ENCODE data around the gene SUSD6.

DNA sequence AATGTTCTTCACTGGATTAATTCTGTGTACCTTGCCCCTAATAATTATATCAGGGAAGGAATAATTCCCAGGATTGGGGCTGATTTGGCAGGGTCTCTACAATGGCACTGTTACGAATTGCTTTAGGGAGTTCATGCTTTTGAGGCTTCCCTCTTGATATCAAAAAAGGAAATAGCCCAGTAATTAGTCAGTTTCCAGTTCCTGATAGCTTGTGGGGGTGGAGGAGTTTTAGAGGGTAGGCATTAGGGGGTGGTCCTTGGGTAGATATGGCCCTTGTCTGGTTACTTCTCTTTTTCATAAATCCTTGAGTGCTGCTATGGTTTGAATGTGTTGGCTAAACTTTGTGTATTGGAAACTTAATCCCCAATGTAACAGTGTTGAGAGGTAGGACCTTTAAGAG lies 149.4 kb downstream of the SUSD6 start:
- TF ChIP-seq POLR2A (IDR thresholded peaks at IDR 0.05): no peak
- TF ChIP-seq, protein P1, sequence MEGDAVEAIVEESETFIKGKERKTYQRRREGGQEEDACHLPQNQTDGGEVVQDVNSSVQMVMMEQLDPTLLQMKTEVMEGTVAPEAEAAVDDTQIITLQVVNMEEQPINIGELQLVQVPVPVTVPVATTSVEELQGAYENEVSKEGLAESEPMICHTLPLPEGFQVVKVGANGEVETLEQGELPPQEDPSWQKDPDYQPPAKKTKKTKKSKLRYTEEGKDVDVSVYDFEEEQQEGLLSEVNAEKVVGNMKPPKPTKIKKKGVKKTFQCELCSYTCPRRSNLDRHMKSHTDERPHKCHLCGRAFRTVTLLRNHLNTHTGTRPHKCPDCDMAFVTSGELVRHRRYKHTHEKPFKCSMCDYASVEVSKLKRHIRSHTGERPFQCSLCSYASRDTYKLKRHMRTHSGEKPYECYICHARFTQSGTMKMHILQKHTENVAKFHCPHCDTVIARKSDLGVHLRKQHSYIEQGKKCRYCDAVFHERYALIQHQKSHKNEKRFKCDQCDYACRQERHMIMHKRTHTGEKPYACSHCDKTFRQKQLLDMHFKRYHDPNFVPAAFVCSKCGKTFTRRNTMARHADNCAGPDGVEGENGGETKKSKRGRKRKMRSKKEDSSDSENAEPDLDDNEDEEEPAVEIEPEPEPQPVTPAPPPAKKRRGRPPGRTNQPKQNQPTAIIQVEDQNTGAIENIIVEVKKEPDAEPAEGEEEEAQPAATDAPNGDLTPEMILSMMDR (IDR thresholded peaks at IDR 0.05): no peak
